GM19240 (cell line): ENCODE data around the gene AVL9.

Experiments
- DNase-seq: peaks from one replicate; pipeline ENCODE4 v3.0.0; 2011; ENCODE audit warnings: low spot score; ENCODE audit not compliant: insufficient read length

The AVL9 gene

GRCh38 chr7:32533276-32534029 is 38.2 kb downstream of the AVL9 start:
- no peak for DNase-seq

- no peak for DNase-seq
Measured at GRCh38 chr7:32535162-32535702, 39.9 kb downstream of the AVL9 start.

- DNase-seq: no peak
Measured at GRCh38 chr7:32536016-32536415, 40.7 kb downstream of the AVL9 start.

- DNase-seq: no peak
Measured at GRCh38 chr7:32536585-32536984, 41.3 kb downstream of the AVL9 start.

- DNase-seq: no peak
Measured at GRCh38 chr7:32537760-32538159, 42.5 kb downstream of the AVL9 start.

- no peak for DNase-seq
Measured at GRCh38 chr7:32539366-32539765, 44.1 kb downstream of the AVL9 start.

- DNase-seq: no peak
Measured at GRCh38 chr7:32539919-32540531, 44.7 kb downstream of the AVL9 start.

- no peak for DNase-seq
Measured at GRCh38 chr7:32542595-32542994, 47.3 kb downstream of the AVL9 start.

GRCh38 chr7:32559480-32559879 is 64.2 kb downstream of the AVL9 start:
- no peak for DNase-seq

- DNase-seq: no peak
Measured at GRCh38 chr7:32560075-32560474, 64.8 kb downstream of the AVL9 start.

- DNase-seq: no peak
Measured at GRCh38 chr7:32561613-32562012, 66.3 kb downstream of the AVL9 start.

GRCh38 chr7:32564542-32564941 is 69.3 kb downstream of the AVL9 start:
- DNase-seq: no peak

- no peak for DNase-seq
Measured at GRCh38 chr7:32569388-32570289, 74.3 kb downstream of the AVL9 start.

GRCh38 chr7:32573110-32573687 is 77.9 kb downstream of the AVL9 start:
- no peak for DNase-seq

GRCh38 chr7:32574626-32575025 is 79.3 kb downstream of the AVL9 start:
- no peak for DNase-seq

GRCh38 chr7:32577421-32577820 is 82.1 kb downstream of the AVL9 start:
- no peak for DNase-seq

GRCh38 chr7:32579776-32580175 is 84.5 kb downstream of the AVL9 start:
- DNase-seq: no peak

- DNase-seq: no peak
Measured at GRCh38 chr7:32580646-32581045, 85.4 kb downstream of the AVL9 start.

- no peak for DNase-seq
Measured at GRCh38 chr7:32582036-32582435, 86.7 kb downstream of the AVL9 start.

- no peak for DNase-seq
Measured at GRCh38 chr7:32583791-32584190, 88.5 kb downstream of the AVL9 start.
